ENCODE results near the gene CD40.

DNA sequence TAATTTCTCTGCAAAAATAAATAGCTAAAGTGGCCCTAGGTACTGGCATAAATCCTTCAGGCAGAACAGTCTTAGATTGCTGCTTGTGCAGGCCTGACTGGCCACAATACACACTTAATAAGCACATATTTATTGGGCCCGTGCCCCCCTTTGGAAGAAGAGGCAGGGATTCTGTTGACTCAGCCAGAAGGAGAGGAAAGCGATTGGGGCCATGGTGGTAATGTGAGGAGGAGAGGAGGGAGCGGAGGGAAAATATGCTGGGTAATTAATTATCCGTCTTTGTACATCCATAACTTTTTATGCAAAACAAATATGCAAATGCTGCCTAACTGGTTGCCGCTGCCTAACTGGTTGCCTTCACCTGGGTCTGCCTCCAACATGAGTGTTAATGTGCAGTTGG, 36.2 kb downstream of the CD40 start:
- TF ChIP-seq, protein P1, sequence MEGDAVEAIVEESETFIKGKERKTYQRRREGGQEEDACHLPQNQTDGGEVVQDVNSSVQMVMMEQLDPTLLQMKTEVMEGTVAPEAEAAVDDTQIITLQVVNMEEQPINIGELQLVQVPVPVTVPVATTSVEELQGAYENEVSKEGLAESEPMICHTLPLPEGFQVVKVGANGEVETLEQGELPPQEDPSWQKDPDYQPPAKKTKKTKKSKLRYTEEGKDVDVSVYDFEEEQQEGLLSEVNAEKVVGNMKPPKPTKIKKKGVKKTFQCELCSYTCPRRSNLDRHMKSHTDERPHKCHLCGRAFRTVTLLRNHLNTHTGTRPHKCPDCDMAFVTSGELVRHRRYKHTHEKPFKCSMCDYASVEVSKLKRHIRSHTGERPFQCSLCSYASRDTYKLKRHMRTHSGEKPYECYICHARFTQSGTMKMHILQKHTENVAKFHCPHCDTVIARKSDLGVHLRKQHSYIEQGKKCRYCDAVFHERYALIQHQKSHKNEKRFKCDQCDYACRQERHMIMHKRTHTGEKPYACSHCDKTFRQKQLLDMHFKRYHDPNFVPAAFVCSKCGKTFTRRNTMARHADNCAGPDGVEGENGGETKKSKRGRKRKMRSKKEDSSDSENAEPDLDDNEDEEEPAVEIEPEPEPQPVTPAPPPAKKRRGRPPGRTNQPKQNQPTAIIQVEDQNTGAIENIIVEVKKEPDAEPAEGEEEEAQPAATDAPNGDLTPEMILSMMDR (IDR thresholded peaks at IDR 0.05; ENCODE audit: control extremely low read depth in 1 of 3, insufficient read depth in 1 of 3, low read depth in 1 of 3, low read length in 3 of 3), result no peak
- TF ChIP-seq EZH2 (IDR thresholded peaks at IDR 0.05; ENCODE audit: low read depth, low read length, severe bottlenecking) (no peak), POLR2AphosphoS5 (IDR thresholded peaks at IDR 0.05; ENCODE audit: low read depth, low read length) (no peak), POLR2A (IDR thresholded peaks at IDR 0.05; ENCODE audit: control extremely low read depth in 1 of 2, low read depth in 2 of 2, low read length in 2 of 2) (no peak)
- TF ChIP-seq, protein P2, sequence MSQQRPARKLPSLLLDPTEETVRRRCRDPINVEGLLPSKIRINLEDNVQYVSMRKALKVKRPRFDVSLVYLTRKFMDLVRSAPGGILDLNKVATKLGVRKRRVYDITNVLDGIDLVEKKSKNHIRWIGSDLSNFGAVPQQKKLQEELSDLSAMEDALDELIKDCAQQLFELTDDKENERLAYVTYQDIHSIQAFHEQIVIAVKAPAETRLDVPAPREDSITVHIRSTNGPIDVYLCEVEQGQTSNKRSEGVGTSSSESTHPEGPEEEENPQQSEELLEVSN (IDR thresholded peaks at IDR 0.05), result no peak
- TF ChIP-seq, protein P3, sequence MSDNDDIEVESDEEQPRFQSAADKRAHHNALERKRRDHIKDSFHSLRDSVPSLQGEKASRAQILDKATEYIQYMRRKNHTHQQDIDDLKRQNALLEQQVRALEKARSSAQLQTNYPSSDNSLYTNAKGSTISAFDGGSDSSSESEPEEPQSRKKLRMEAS (IDR thresholded peaks at IDR 0.05), result no peak

Data from H1 (cell line).